ENCODE results near the gene OTOG. TPM values are rescaled to one million over a fixed set of nuclear protein-coding genes. Genes with fewer than 3 reads are reported as not detected.

Gene OTOG
- total RNA-seq, 1 donor, result not detected

GRCh38 chr11:17563231-17563646 is 16.2 kb downstream of the OTOG start:
- no peak overlapping the region for H3K4me3 ChIP-seq (ENCODE audit: low read depth, low read length)
- DNase-seq (ENCODE audit: low read depth), result no peak
- no peak for TF ChIP-seq CTCF (IDR thresholded peaks at IDR 0.05; ENCODE audit: insufficient read depth, low read depth, low read length)

GRCh38 chr11:17563961-17564686 is 17.1 kb downstream of the OTOG start:
- no peak for DNase-seq (ENCODE audit: low read depth)
- no peak overlapping the region for H3K4me3 ChIP-seq (ENCODE audit: low read depth, low read length)
- TF ChIP-seq CTCF (IDR thresholded peaks at IDR 0.05; ENCODE audit: insufficient read depth, low read depth, low read length), result no peak

GRCh38 chr11:17564687-17565042 is 17.6 kb downstream of the OTOG start:
- no peak for TF ChIP-seq CTCF (IDR thresholded peaks at IDR 0.05; ENCODE audit: insufficient read depth, low read depth, low read length)
- no peak overlapping the region for H3K4me3 ChIP-seq (ENCODE audit: low read depth, low read length)
- no peak for DNase-seq (ENCODE audit: low read depth)

GRCh38 chr11:17568944-17569343 is 21.9 kb downstream of the OTOG start:
- DNase-seq (ENCODE audit: low read depth), result no peak
- no peak for TF ChIP-seq CTCF (IDR thresholded peaks at IDR 0.05; ENCODE audit: insufficient read depth, low read depth, low read length)
- H3K4me3 ChIP-seq (ENCODE audit: low read depth, low read length), result no peak overlapping the region

- no peak for DNase-seq (ENCODE audit: low read depth)
- H3K4me3 ChIP-seq (ENCODE audit: low read depth, low read length), result no peak overlapping the region
- TF ChIP-seq CTCF (IDR thresholded peaks at IDR 0.05; ENCODE audit: insufficient read depth, low read depth, low read length), result no peak
Measured at GRCh38 chr11:17570034-17570433, 23.0 kb downstream of the OTOG start.

GRCh38 chr11:17571431-17572358 is 24.6 kb downstream of the OTOG start:
- TF ChIP-seq CTCF (IDR thresholded peaks at IDR 0.05; ENCODE audit: insufficient read depth, low read depth, low read length), result no peak
- no peak for DNase-seq (ENCODE audit: low read depth)
- H3K4me3 ChIP-seq (ENCODE audit: low read depth, low read length), result no peak overlapping the region

Data from fibroblast of villous mesenchyme (primary cell).